SK-N-MC (cell line): ENCODE measurements around the gene SIL1.
A peak's percentile ranks its signal among the peaks of the same experiment; 100 is the strongest.

Experiments
- DNase-seq: peaks from one replicate; pipeline ENCODE4 v3.0.0-alpha.2; 2011; ENCODE audit warnings: low read depth, low spot score
- H3K27ac ChIP-seq: fragments of 200-600 bp; sonication (generic); 2 replicates; pipeline ENCODE4 v1.5.1; 2016; ENCODE audit warnings: mixed run types
- H3K36me3 ChIP-seq: fragments of 200-600 bp; sonication (generic); 2 replicates; pipeline ENCODE4 v1.6.1; 2017; ENCODE audit warnings: antibody characterized with exemption, low read length, mixed read lengths; ENCODE audit not compliant: insufficient read depth
- H3K4me3 ChIP-seq: fragments of 200-600 bp; sonication (generic); 2 replicates; pipeline ENCODE4 v1.5.1; 2016
- H3K9ac ChIP-seq: fragments of 200-600 bp; sonication (generic); 2 replicates; pipeline ENCODE4 v1.8.0; 2017; ENCODE audit warnings: mixed run types, mixed read lengths; ENCODE audit not compliant: insufficient read length
- H3K9me3 ChIP-seq: fragments of 200-600 bp; sonication (generic); 2 replicates; pipeline ENCODE4 v1.6.1; 2017; ENCODE audit warnings: low read depth, mild to moderate bottlenecking, antibody characterized with exemption, low read length, moderate library complexity, mixed read lengths
- EZH2 ChIP-seq: fragments of 200-600 bp; sonication (generic); IDR thresholded peaks from one replicate; pipeline ENCODE4 v1.6.1; 2017; ENCODE audit warnings: antibody characterized with exemption
- FOXP2 ChIP-seq: optimal IDR thresholded peaks from 2 replicates; pipeline ENCODE3; 2011; ENCODE audit warnings: mild to moderate bottlenecking, moderate library complexity; ENCODE audit not compliant: insufficient read depth; ENCODE audit errors: extremely low read length, control extremely low read depth
- POLR2AphosphoS5 ChIP-seq: IDR thresholded peaks from 2 replicates; pipeline ENCODE4 v1.6.1; 2012; ENCODE audit warnings: mild to moderate bottlenecking, low read depth, low read length, borderline replicate concordance

SIL1 gene

GRCh38 chr5:138963763-138964371, 234.3 kb downstream of the SIL1 start:
- H3K9me3 ChIP-seq, result no peaks in the 10 kb centered on the region
- TF ChIP-seq FOXP2, result no peak
- TF ChIP-seq EZH2, result no peak
- no peak for TF ChIP-seq POLR2AphosphoS5
- no peaks in the 10 kb centered on the region for H3K36me3 ChIP-seq
- H3K4me3 ChIP-seq, result no peak overlapping the region
- no peak overlapping the region for H3K9ac ChIP-seq
- peak overlapping the region; percentile 84; the same call in 1 of the 2 replicates for H3K27ac ChIP-seq
- DNase-seq, result no peak

- no peak overlapping the region for H3K27ac ChIP-seq
- no peaks in the 10 kb centered on the region for H3K36me3 ChIP-seq
- TF ChIP-seq EZH2 (no peak), POLR2AphosphoS5 (no peak), FOXP2 (no peak)
Observed at GRCh38 chr5:138962614-138963370, 235.4 kb downstream of the SIL1 start.

GRCh38 chr5:138961729-138962128, 236.4 kb downstream of the SIL1 start:
- Histone ChIP-seq H3K9me3 (no peaks in the 10 kb centered on the region), H3K9ac (no peak overlapping the region), H3K36me3 (no peaks in the 10 kb centered on the region), H3K27ac (no peak overlapping the region), H3K4me3 (no peak overlapping the region)
- no peak for TF ChIP-seq FOXP2
- no peak for TF ChIP-seq EZH2
- no peak for TF ChIP-seq POLR2AphosphoS5
- DNase-seq, result no peak

More at GRCh38 chr5:138962614-138963370, 235.4 kb downstream of the SIL1 start:
- Histone ChIP-seq H3K9ac (no peak overlapping the region), H3K9me3 (no peaks in the 10 kb centered on the region), H3K4me3 (no peak overlapping the region)
- no peak for DNase-seq

GRCh38 chr5:138961221-138961620, 236.9 kb downstream of the SIL1 start:
- Histone ChIP-seq H3K9me3 (no peaks in the 10 kb centered on the region), H3K36me3 (no peaks in the 10 kb centered on the region), H3K27ac (no peak overlapping the region), H3K4me3 (no peak overlapping the region), H3K9ac (no peak overlapping the region)
- no peak for DNase-seq
- no peak for TF ChIP-seq FOXP2
- no peak for TF ChIP-seq EZH2
- no peak for TF ChIP-seq POLR2AphosphoS5

GRCh38 chr5:138960145-138960692, 237.9 kb downstream of the SIL1 start:
- TF ChIP-seq POLR2AphosphoS5 (no peak), EZH2 (no peak), FOXP2 (no peak)
- DNase-seq, result no peak

GRCh38 chr5:138956801-138957200, 241.4 kb downstream of the SIL1 start:
- no peak overlapping the region for H3K27ac ChIP-seq
- H3K36me3 ChIP-seq, result no peaks in the 10 kb centered on the region
- no peaks in the 10 kb centered on the region for H3K9me3 ChIP-seq
- no peak overlapping the region for H3K9ac ChIP-seq
- no peak for DNase-seq
- TF ChIP-seq FOXP2 (no peak), EZH2 (no peak), POLR2AphosphoS5 (no peak)
- H3K4me3 ChIP-seq, result no peak overlapping the region

More at GRCh38 chr5:138960145-138960692, 237.9 kb downstream of the SIL1 start:
- H3K9me3 ChIP-seq, result no peaks in the 10 kb centered on the region
- no peak overlapping the region for H3K9ac ChIP-seq
- no peak overlapping the region for H3K27ac ChIP-seq
- H3K4me3 ChIP-seq, result no peak overlapping the region
- no peaks in the 10 kb centered on the region for H3K36me3 ChIP-seq

GRCh38 chr5:138955671-138956295, 242.4 kb downstream of the SIL1 start:
- Histone ChIP-seq H3K9ac (no peak overlapping the region), H3K4me3 (no peak overlapping the region), H3K9me3 (no peaks in the 10 kb centered on the region), H3K36me3 (no peaks in the 10 kb centered on the region), H3K27ac (no peak overlapping the region)
- TF ChIP-seq POLR2AphosphoS5 (no peak), FOXP2 (no peak), EZH2 (no peak)
- no peak for DNase-seq
